Osteocyte (in vitro differentiated cells): ENCODE measurements around the gene SCFD1. TPM values are rescaled to one million over a fixed set of nuclear protein-coding genes. Genes with fewer than 3 reads are reported as not detected.
"Not testable (repeated sequence)": the region's sequence is repeated elsewhere in the genome, so short reads cannot be mapped to it uniquely, and the experiment has no call there.

Experiments used
- DNase-seq: peaks from one replicate; pipeline ENCODE4 v3.0.0; 2021; ENCODE audit warnings: mixed read lengths; ENCODE audit not compliant: unreplicated experiment; ENCODE audit errors: extremely low spot score
- H3K27ac Mint-ChIP-seq: one replicate; pipeline ENCODE4 v1.8.0; 2021; ENCODE audit warnings: mild to moderate bottlenecking, mixed read lengths; ENCODE audit not compliant: unreplicated experiment
- H3K27me3 Mint-ChIP-seq: one replicate; pipeline ENCODE4 v1.8.0; 2021; ENCODE audit warnings: mixed read lengths; ENCODE audit not compliant: unreplicated experiment
- H3K36me3 Mint-ChIP-seq: one replicate; pipeline ENCODE4 v1.8.0; 2021; ENCODE audit warnings: mixed read lengths; ENCODE audit not compliant: unreplicated experiment
- H3K4me1 Mint-ChIP-seq: one replicate; pipeline ENCODE4 v1.8.0; 2021; ENCODE audit warnings: mixed read lengths; ENCODE audit not compliant: unreplicated experiment
- H3K4me3 Mint-ChIP-seq: one replicate; pipeline ENCODE4 v1.8.0; 2021; ENCODE audit warnings: mild to moderate bottlenecking, moderate library complexity, mixed read lengths; ENCODE audit not compliant: unreplicated experiment
- H3K9me3 Mint-ChIP-seq: one replicate; pipeline ENCODE4 v1.8.0; 2021; ENCODE audit warnings: mixed read lengths; ENCODE audit not compliant: unreplicated experiment
- total RNA-seq: library from RNA; stranded (reverse); gene quantifications from 2 replicates; pipeline ENCODE4 v1.2.1, GENCODE V29; 2021
- TF ChIP-seq, protein P1 (sequence below): fragments of 200-600 bp; sonication (generic); IDR thresholded peaks from 2 replicates; pipeline ENCODE4 v1.5.0; 2021; ENCODE audit warnings: antibody characterized with exemption, mild to moderate bottlenecking, moderate library complexity

The SCFD1 gene
- total RNA-seq, 1 donor from 2014 or later, result 107 TPM

DNA sequence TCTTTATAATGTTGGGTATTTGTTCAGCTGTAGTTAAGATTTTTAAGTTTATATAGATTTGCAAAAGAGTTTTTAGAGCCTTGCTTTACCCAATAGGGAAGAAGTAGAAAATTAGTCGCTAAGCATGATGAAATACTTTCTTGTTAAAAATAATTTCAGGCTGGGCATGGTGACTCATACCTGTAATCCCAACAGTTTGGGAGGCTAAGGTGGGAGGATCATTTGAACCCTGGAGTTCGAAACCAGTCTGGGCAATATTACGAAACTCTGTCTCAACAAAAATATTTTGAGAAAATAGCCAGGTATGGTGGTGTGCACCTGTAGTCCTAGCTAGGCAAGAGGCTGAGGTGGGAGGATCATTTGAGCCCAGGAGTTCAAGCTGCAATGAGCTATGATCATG is 18.7 kb upstream of the SCFD1 start:
- Mint-ChIP-seq H3K36me3 (peaks cover 39% of the 10 kb centered on the region), H3K4me1 (peaks cover 2% of the 10 kb centered on the region), H3K27me3 (no peaks in the 10 kb centered on the region), H3K9me3 (no peaks in the 10 kb centered on the region), H3K27ac (no peak overlapping the region), H3K4me3 (no peak overlapping the region)
- DNase-seq, result no peak
- TF ChIP-seq, protein P1, sequence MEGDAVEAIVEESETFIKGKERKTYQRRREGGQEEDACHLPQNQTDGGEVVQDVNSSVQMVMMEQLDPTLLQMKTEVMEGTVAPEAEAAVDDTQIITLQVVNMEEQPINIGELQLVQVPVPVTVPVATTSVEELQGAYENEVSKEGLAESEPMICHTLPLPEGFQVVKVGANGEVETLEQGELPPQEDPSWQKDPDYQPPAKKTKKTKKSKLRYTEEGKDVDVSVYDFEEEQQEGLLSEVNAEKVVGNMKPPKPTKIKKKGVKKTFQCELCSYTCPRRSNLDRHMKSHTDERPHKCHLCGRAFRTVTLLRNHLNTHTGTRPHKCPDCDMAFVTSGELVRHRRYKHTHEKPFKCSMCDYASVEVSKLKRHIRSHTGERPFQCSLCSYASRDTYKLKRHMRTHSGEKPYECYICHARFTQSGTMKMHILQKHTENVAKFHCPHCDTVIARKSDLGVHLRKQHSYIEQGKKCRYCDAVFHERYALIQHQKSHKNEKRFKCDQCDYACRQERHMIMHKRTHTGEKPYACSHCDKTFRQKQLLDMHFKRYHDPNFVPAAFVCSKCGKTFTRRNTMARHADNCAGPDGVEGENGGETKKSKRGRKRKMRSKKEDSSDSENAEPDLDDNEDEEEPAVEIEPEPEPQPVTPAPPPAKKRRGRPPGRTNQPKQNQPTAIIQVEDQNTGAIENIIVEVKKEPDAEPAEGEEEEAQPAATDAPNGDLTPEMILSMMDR, result no peak

DNA sequence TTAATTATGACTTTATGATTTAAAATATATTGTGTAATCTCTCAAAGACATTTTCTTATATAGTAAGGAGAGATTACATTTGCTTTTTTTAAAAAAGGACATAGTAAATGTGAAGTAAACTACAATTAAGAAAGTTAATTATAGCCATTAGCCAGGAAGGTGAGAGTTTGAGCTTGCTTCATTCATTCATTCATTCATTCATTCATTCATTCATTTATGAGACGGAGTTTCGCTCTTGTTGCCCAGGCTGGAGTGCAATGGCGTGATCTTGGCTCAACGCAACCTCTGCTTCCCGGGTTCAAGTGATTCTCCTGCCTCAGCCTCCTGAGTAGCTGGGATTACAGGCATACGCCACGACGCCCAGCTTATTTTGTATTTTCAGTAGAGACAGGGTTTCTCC is 17.4 kb upstream of the SCFD1 start:
- not testable (repeated sequence) for H3K9me3 Mint-ChIP-seq

DNA sequence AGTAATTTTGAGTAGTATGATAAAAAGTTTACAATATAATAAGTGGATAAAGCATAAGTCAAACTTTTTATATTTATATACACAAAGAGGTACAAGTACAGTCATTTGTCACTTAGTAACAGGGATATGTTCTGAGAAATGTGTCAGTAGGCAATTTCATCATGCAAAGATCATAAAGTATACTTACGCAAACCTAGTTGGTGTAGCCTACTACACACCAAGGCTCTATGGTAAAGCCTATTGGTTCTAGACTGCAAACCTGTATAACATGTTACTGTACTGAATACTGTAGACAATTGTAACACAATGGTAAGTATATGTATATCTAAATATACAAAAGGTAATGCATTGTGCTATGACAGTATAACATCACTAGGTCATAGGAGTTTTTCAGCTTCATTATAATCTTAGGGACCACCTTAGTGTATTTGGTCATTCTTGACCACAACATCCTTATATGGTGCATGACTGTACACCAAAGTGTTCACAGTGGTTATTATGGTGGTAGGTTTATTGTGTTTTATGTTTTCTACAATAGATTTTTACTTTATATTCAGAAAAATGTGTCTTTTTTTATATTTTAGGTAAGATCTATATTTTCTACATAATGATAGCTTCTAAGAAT is 14.9 kb upstream of the SCFD1 start:
- Mint-ChIP-seq H3K4me1 (peaks cover 25% of the 10 kb centered on the region), H3K9me3 (no peaks in the 10 kb centered on the region), H3K36me3 (peaks cover 23% of the 10 kb centered on the region), H3K27me3 (no peaks in the 10 kb centered on the region), H3K4me3 (no peak overlapping the region), H3K27ac (no peak overlapping the region)
- DNase-seq, result no peak
- TF ChIP-seq, protein P1, result no peak

More for the DNA sequence above, 17.4 kb upstream of the SCFD1 start:
- peaks cover 35% of the 10 kb centered on the region for H3K36me3 Mint-ChIP-seq
- DNase-seq, H3K27me3 Mint-ChIP-seq, H3K4me3 Mint-ChIP-seq, H3K4me1 Mint-ChIP-seq, H3K27ac Mint-ChIP-seq: not testable (repeated sequence)

DNA sequence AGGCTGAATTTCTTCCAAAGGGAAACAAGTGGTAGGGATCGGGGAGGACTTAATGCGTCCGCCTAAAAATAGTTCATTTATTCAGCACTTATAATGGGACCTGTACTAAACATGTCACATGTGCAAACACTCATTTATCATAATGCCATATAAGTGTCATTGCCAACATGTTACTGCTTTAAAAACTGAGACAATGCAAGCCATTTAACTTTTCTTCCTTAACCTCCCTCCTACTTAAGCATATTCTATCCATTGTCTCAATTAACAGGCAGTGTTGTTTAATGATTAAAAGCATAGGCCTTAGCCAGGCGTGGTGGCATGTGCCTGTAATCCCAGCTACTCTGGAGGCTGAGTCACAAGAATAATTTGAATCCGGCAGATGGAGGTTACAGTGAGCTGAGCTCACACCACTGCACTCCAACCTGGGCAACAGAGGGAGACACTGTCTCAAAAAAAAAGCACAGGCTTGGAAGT is 13.5 kb upstream of the SCFD1 start:
- Mint-ChIP-seq H3K27me3 (no peaks in the 10 kb centered on the region), H3K9me3 (no peaks in the 10 kb centered on the region), H3K27ac (peak overlapping the region; percentile 61), H3K4me3 (no peak overlapping the region), H3K36me3 (peaks cover 18% of the 10 kb centered on the region), H3K4me1 (peaks cover 25% of the 10 kb centered on the region)
- TF ChIP-seq, protein P1, result peak; percentile 10
- DNase-seq, result no peak

- TF ChIP-seq, protein P1, result peak; percentile 63
- peak overlapping the region; percentile 59 for H3K27ac Mint-ChIP-seq
- H3K36me3 Mint-ChIP-seq, result peaks cover 10% of the 10 kb centered on the region
- no peak overlapping the region for H3K4me3 Mint-ChIP-seq
- H3K9me3 Mint-ChIP-seq, result no peaks in the 10 kb centered on the region
- DNase-seq, result no peak
- H3K4me1 Mint-ChIP-seq, result peaks cover 25% of the 10 kb centered on the region
- H3K27me3 Mint-ChIP-seq, result no peaks in the 10 kb centered on the region
Observed at GRCh38 chr14:30610787-30611343, 11.3 kb upstream of the SCFD1 start.
